OCI-LY7 (cell line): ENCODE data around the gene GPRC5D.

Experiments
- CTCF ChIP-seq: fragments of 200-600 bp; sonication (generic); conservative IDR thresholded peaks from 2 replicates; pipeline ENCODE4 v1.5.1; 2014; ENCODE audit warnings: mild to moderate bottlenecking, antibody characterized with exemption, low read length, moderate library complexity, mixed read lengths
- EZH2phosphoT487 ChIP-seq: fragments of 200-600 bp; sonication (generic); IDR thresholded peaks from 2 replicates; pipeline ENCODE4 v1.6.1; 2018; ENCODE audit warnings: low read depth, borderline replicate concordance, mild to moderate bottlenecking, mixed run types, antibody characterized with exemption, low read length, moderate library complexity, mixed read lengths

- TF ChIP-seq CTCF: no peak
- no peak for TF ChIP-seq EZH2phosphoT487
Observed at GRCh38 chr12:12902036-12902435, 49.9 kb downstream of the GPRC5D start.
